ENCODE results near the gene FEZ2.

DNA sequence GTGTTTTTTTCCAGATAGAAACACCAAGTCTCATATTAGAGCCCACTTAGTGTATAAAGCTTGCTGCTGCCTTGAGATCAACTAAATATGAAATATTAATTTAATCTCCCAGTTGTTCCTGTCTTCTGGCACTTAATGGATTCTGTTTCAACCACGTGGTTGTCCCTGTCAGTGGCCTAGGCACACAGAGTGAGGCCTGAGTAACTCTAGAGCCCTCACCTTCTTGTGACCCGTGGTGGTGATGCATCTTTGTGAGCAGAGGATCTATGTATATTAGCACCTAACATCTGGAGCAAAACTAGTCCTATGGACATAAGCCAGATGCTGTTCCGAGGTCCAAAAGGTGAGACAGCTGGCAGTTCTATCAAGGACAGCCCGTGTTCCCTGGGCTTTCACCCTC, 74.8 kb downstream of the FEZ2 start:
- TF ChIP-seq CTCF (IDR thresholded peaks at IDR 0.05): no peak
- TF ChIP-seq POLR2AphosphoS5 (IDR thresholded peaks at IDR 0.05): no peak
